ENCODE results near the gene MMRN2. TPM values are rescaled to one million over a fixed set of nuclear protein-coding genes. Genes with fewer than 3 reads are reported as not detected.

Gene MMRN2
- total RNA-seq, 3 donors from 2014 or later, result 23.0 to 60.3 (median 32.6) TPM

DNA sequence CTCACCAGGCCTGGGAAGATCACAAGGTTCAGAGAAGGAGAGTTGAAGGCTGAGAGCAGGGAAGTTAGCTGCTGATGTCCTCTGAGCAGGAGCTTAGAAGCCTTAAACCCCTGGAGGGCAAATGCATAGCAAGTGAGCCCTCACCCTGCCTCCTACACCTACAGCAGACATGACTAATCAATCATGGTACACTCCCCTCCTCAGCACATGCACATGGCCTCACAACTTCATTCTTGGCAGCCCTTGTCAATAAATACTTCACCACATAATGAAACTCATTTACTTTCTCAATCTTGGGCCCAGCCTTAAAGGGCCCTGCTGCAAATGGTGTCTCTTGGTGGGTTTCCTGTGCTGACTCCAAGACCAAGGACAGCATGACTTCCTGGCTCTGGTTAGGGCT, 12.9 kb downstream of the MMRN2 start:
- H3K4me1 ChIP-seq, result peaks cover 0 to 6% of the 10 kb centered on the region in 2 donors
- no peaks in the 10 kb centered on the region for H3K9me3 ChIP-seq
- no peak overlapping the region for H3K27ac ChIP-seq
- no peaks in the 10 kb centered on the region for H3K36me3 ChIP-seq
- no peak overlapping the region for H3K4me3 ChIP-seq
- no peaks in the 10 kb centered on the region for H3K27me3 ChIP-seq
- no peak for DNase-seq (ENCODE audit: low spot score in 2 of 2)
- no peak for TF ChIP-seq POLR2A (IDR thresholded peaks at IDR 0.05)
- TF ChIP-seq, protein P1, sequence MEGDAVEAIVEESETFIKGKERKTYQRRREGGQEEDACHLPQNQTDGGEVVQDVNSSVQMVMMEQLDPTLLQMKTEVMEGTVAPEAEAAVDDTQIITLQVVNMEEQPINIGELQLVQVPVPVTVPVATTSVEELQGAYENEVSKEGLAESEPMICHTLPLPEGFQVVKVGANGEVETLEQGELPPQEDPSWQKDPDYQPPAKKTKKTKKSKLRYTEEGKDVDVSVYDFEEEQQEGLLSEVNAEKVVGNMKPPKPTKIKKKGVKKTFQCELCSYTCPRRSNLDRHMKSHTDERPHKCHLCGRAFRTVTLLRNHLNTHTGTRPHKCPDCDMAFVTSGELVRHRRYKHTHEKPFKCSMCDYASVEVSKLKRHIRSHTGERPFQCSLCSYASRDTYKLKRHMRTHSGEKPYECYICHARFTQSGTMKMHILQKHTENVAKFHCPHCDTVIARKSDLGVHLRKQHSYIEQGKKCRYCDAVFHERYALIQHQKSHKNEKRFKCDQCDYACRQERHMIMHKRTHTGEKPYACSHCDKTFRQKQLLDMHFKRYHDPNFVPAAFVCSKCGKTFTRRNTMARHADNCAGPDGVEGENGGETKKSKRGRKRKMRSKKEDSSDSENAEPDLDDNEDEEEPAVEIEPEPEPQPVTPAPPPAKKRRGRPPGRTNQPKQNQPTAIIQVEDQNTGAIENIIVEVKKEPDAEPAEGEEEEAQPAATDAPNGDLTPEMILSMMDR (IDR thresholded peaks at IDR 0.05), result no peak
- TF ChIP-seq POLR2AphosphoS5 (IDR thresholded peaks at IDR 0.05), result no peak
- intact Hi-C loops (cut with DNase I; ENCODE audit: low total_unique reads), result no loop called here

DNA sequence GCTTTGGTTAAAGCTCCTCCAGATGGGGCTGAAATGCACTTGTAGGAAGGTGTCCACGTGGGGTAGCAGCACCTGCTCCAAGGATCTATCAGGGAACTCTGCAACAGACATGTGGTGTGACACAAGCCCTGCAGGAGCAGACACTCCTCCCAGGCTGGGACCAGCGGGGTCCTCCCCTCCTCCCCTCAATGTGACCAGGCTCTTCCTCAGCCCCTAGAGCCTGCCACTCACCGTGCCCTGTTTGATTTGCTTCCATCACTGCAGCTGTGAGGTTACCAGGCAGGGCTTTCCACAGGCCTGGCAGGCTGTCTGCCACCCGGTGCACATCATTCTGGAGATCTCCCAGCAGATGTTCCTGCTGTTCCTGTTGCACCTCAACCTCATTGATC, 13.4 kb downstream of the MMRN2 start:
- Histone ChIP-seq H3K36me3 (no peaks in the 10 kb centered on the region), H3K4me1 (peaks cover 0 to 6% of the 10 kb centered on the region in 2 donors), H3K9me3 (no peaks in the 10 kb centered on the region), H3K4me3 (no peak overlapping the region), H3K27ac (no peak overlapping the region), H3K27me3 (no peaks in the 10 kb centered on the region)
- TF ChIP-seq, protein P1 (IDR thresholded peaks at IDR 0.05), result no peak
- TF ChIP-seq POLR2A (IDR thresholded peaks at IDR 0.05), result no peak
- DNase-seq (ENCODE audit: low spot score in 2 of 2), result peak in 1 of 2 donors; percentile 15
- intact Hi-C loops (cut with DNase I; ENCODE audit: low total_unique reads), result no loop called here

GRCh38 chr10:86943316-86944030, 13.9 kb downstream of the MMRN2 start:
- Histone ChIP-seq H3K27me3 (no peaks in the 10 kb centered on the region), H3K27ac (no peak overlapping the region), H3K36me3 (no peaks in the 10 kb centered on the region), H3K9me3 (no peaks in the 10 kb centered on the region), H3K4me3 (no peak overlapping the region), H3K4me1 (peaks cover 0 to 6% of the 10 kb centered on the region in 2 donors)
- DNase-seq (ENCODE audit: low spot score in 2 of 2), result peak in 1 of 2 donors; percentile 1
- TF ChIP-seq, protein P1 (IDR thresholded peaks at IDR 0.05), result no peak
- TF ChIP-seq POLR2AphosphoS5 (IDR thresholded peaks at IDR 0.05), result no peak
- TF ChIP-seq POLR2A (IDR thresholded peaks at IDR 0.05), result no peak
- intact Hi-C loops (cut with DNase I; ENCODE audit: low total_unique reads), result no loop called here

DNA sequence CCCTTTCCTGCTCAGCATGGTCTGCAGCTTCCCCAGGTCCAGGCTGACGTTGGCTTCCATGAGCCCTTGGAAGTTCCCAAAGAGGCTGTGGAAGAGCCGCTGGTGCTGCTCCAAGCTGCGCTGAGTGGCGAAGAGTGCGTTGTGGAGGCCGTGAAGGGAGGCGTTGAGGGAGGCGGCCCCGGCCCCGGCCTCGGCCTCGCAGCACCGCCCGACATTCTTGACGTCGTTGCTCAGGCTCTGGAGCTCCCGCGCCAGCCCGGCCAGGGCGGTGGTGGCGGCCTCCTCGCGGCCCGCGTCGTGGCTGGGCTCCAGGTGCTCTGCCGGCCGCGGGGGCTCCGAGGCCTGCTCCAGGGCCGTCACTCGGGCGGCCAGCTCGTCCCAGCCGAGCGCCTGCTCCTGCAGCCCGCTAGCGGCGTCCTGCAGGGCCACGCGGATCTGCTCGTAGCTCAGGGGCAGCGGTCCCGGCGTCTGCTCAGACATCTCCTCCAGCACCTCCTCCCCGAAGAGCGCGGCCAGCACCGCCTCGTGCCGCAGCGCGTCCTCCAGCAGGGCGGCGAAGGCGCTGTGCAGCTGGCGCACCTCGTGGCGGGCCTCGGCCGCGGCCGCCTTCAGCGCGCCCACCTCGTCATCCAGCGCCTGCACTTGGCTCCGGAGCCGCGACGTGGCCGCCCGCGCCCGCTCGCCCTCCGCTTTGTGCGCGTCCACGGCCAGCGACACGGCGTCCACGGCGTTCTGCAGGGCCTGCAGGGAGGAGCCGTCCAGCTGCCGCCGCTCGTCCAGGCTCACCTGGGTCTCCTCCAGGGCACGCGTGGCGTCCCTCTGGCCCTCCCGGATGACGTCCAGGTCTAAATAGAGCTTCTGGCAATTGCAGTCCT, 14.7 kb downstream of the MMRN2 start:
- Histone ChIP-seq H3K27me3 (no peaks in the 10 kb centered on the region), H3K36me3 (no peaks in the 10 kb centered on the region), H3K4me1 (peaks cover 0 to 6% of the 10 kb centered on the region in 2 donors), H3K9me3 (no peaks in the 10 kb centered on the region), H3K4me3 (peak overlapping the region in 1 of 3 donors; percentile 54), H3K27ac (no peak overlapping the region)
- TF ChIP-seq POLR2A (IDR thresholded peaks at IDR 0.05) (no peak), POLR2AphosphoS5 (IDR thresholded peaks at IDR 0.05) (no peak)
- TF ChIP-seq, protein P1 (IDR thresholded peaks at IDR 0.05), result no peak
- intact Hi-C loops (cut with DNase I; ENCODE audit: low total_unique reads), result no loop called here
- peak in 1 of 2 donors; percentile 2 for DNase-seq (ENCODE audit: low spot score in 2 of 2)

DNA sequence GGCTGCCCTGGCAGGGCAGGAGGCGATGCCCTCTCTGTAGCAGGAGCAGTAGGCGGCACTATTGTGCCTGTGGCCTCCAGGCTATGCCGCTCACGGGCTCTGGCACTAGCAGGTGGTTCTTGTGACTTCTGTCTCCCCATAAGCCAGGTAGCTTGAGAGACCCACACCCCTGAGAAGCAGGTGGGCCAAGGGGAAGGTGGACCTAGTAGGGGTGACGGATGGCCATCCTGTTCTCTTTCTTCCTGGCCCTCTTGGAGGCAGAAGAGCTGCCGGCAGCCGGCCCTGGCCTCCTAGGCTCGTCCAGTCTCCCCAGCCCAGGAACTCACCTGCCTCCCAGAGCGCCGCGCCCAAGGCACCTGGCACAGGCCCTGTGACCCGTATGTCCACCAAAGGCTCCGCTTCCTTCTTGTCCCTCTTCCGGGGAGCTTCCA, 15.4 kb downstream of the MMRN2 start:
- Histone ChIP-seq H3K9me3 (no peaks in the 10 kb centered on the region), H3K36me3 (no peaks in the 10 kb centered on the region), H3K27ac (no peak overlapping the region), H3K27me3 (no peaks in the 10 kb centered on the region), H3K4me1 (peaks cover 0 to 6% of the 10 kb centered on the region in 2 donors), H3K4me3 (peak overlapping the region in 1 of 3 donors; percentile 54)
- intact Hi-C loops (cut with DNase I; ENCODE audit: low total_unique reads), result no loop called here
- DNase-seq (ENCODE audit: low spot score in 2 of 2), result peak in 1 of 2 donors; percentile 12
- no peak for TF ChIP-seq POLR2A (IDR thresholded peaks at IDR 0.05)
- TF ChIP-seq, protein P1 (IDR thresholded peaks at IDR 0.05), result no peak
- TF ChIP-seq POLR2AphosphoS5 (IDR thresholded peaks at IDR 0.05), result no peak

Measured in breast epithelium (tissue), 4 donors.